Sigmoid colon (tissue), 7 donors: ENCODE results near the gene AUTS2. TPM values are rescaled to one million over a fixed set of nuclear protein-coding genes. Genes with fewer than 3 reads are reported as not detected.

Experiments
- DNase-seq: peaks from one replicate; pipeline ENCODE4 v3.0.0-alpha.2; 2019
- H3K27ac ChIP-seq, 4 donors: fragments of 200-600 bp; sonication (generic); one replicate each; pipeline ENCODE4 v1.5.1; 2016 to 2019; ENCODE audit warnings: mild to moderate bottlenecking in 1 of 4
- H3K27me3 ChIP-seq, 3 donors: fragments of 200-600 bp; sonication (generic); one replicate each; pipeline ENCODE4 v1.5.1; 2019; ENCODE audit warnings: mild to moderate bottlenecking in 1 of 3
- H3K36me3 ChIP-seq, 4 donors: fragments of 200-600 bp; sonication (generic); one replicate each; pipeline ENCODE4 v1.5.1; 2016 to 2019
- H3K4me1 ChIP-seq, 4 donors: fragments of 200-600 bp; sonication (generic); one replicate each; pipeline ENCODE4 v1.5.1; 2017 to 2019
- H3K4me3 ChIP-seq, 4 donors: fragments of 200-600 bp; sonication (generic); one replicate each; pipeline ENCODE4 v1.5.1; 2017 to 2019; ENCODE audit warnings: mild to moderate bottlenecking in 2 of 4, moderate library complexity in 1 of 4
- H3K9me3 ChIP-seq, 4 donors: fragments of 200-600 bp in 3 of 4; sonication (generic) in 3 of 4; one replicate each; pipeline versions ENCODE4 v1.5.1 to v1.6.1; 2013 to 2019
- EP300 ChIP-seq, 4 donors: sonication (generic); formaldehyde crosslinking; IDR thresholded peaks; one replicate each; pipeline ENCODE4 v1.6.1; 2017; ENCODE audit warnings: antibody characterized with exemption in 4 of 4
- POLR2A ChIP-seq, 2 donors: fragments of 450-650 bp; IDR thresholded peaks; one replicate each; pipeline ENCODE4 v1.6.1; 2016; ENCODE audit warnings: antibody characterized with exemption in 2 of 2, mild to moderate bottlenecking in 2 of 2, moderate library complexity in 2 of 2
- POLR2AphosphoS5 ChIP-seq, 4 donors: sonication (generic); formaldehyde crosslinking; IDR thresholded peaks; one replicate each; pipeline ENCODE4 v1.6.1; 2017; ENCODE audit warnings: antibody characterized with exemption in 4 of 4
- WGBS, 2 donors: extraction: QIAGEN DNeasy Blood & Tissue Kit; methylation state at CpG; one replicate each; pipeline ENCODE4 v1.1.7; 2013; 5-methylcytosine and 5-hydroxymethylcytosine counted together
- intact Hi-C: fragments of 100-400 bp; cut with DNase I; formaldehyde crosslinking; loops from one replicate; pipeline ENCODE4 v1.15.1; 2023
- polyA plus RNA-seq, 3 donors: library from polyadenylated mRNA; stranded (reverse); fragments of 200-250 nt; gene quantifications; one replicate each; pipeline ENCODE4 v1.2.3, GENCODE V29; 2013
- total RNA-seq, 4 donors: library from RNA; depleted of rRNA; stranded (reverse); fragments of >200 nt; gene quantifications; one replicate each; pipeline ENCODE4 v1.1.0, GENCODE V29; 2016
- TF ChIP-seq, protein P1 (sequence below), 4 experiments: fragments of 450-650 bp in 3 of 4; fragments of 200-600 bp in 1 of 4; IDR thresholded peaks; one replicate each; pipeline ENCODE4 v1.5.1; 2016 to 2019; ENCODE audit warnings: antibody characterized with exemption in 4 of 4, mild to moderate bottlenecking in 3 of 4, moderate library complexity in 2 of 4
- donor health status: healthy with polysubstance abuse.
- donor health status: Bipolar disorder and iron deficiency.
- donor health status: healthy.

The AUTS2 gene
- total and polyA plus RNA-seq, 7 donors: 3.6 to 55.7 (median 25.5) TPM

DNA sequence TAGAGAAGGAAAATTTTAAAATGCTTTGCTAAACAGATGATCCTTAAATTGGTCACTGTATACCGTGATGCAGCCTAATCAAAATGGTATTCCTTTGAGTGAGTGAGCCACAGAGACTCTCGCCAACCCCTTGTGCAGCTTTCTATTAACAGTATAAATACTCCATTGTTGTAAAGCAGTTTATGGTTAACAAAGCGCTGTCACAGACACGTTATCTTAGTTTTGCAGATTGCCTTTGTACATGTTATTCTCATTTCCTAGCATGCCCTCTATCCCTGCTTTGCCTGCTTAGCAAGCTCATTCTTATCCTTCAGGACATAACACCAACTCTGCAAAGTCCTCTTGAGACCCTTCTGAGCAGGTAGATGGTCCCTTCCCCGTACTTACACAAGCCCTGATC lies 694.4 kb downstream of the AUTS2 start:
- no peak for DNase-seq
- no peaks in the 10 kb centered on the region for H3K27me3 ChIP-seq
- no peak overlapping the region for H3K4me3 ChIP-seq
- TF ChIP-seq, protein P1, sequence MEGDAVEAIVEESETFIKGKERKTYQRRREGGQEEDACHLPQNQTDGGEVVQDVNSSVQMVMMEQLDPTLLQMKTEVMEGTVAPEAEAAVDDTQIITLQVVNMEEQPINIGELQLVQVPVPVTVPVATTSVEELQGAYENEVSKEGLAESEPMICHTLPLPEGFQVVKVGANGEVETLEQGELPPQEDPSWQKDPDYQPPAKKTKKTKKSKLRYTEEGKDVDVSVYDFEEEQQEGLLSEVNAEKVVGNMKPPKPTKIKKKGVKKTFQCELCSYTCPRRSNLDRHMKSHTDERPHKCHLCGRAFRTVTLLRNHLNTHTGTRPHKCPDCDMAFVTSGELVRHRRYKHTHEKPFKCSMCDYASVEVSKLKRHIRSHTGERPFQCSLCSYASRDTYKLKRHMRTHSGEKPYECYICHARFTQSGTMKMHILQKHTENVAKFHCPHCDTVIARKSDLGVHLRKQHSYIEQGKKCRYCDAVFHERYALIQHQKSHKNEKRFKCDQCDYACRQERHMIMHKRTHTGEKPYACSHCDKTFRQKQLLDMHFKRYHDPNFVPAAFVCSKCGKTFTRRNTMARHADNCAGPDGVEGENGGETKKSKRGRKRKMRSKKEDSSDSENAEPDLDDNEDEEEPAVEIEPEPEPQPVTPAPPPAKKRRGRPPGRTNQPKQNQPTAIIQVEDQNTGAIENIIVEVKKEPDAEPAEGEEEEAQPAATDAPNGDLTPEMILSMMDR (IDR thresholded peaks at IDR 0.05): no peak
- TF ChIP-seq POLR2A (IDR thresholded peaks at IDR 0.05) (no peak), EP300 (IDR thresholded peaks at IDR 0.05) (no peak), POLR2AphosphoS5 (IDR thresholded peaks at IDR 0.05) (no peak)
- H3K9me3 ChIP-seq: no peaks in the 10 kb centered on the region
- H3K36me3 ChIP-seq: no peaks in the 10 kb centered on the region
- intact Hi-C loops: no loop called here
- no peak overlapping the region for H3K27ac ChIP-seq
- 21 to 73% methylated on average over 5 of the region's 5 CpGs for WGBS, 2 donors
- no peaks in the 10 kb centered on the region for H3K4me1 ChIP-seq

- no peaks in the 10 kb centered on the region for H3K27me3 ChIP-seq
- no peak for DNase-seq
- no peaks in the 10 kb centered on the region for H3K36me3 ChIP-seq
- WGBS, 2 donors: 89 to 91% methylated on average over 9 of the region's 9 CpGs
- no peak for TF ChIP-seq POLR2A (IDR thresholded peaks at IDR 0.05)
- TF ChIP-seq POLR2AphosphoS5 (IDR thresholded peaks at IDR 0.05): no peak
- TF ChIP-seq, protein P1 (IDR thresholded peaks at IDR 0.05): no peak
- no peak for TF ChIP-seq EP300 (IDR thresholded peaks at IDR 0.05)
- H3K4me1 ChIP-seq: no peaks in the 10 kb centered on the region
- no peak overlapping the region for H3K27ac ChIP-seq
- H3K9me3 ChIP-seq: no peaks in the 10 kb centered on the region
- no peak overlapping the region for H3K4me3 ChIP-seq
- intact Hi-C loops: no loop called here
Measured at GRCh38 chr7:70294211-70294911, 696.1 kb downstream of the AUTS2 start.

DNA sequence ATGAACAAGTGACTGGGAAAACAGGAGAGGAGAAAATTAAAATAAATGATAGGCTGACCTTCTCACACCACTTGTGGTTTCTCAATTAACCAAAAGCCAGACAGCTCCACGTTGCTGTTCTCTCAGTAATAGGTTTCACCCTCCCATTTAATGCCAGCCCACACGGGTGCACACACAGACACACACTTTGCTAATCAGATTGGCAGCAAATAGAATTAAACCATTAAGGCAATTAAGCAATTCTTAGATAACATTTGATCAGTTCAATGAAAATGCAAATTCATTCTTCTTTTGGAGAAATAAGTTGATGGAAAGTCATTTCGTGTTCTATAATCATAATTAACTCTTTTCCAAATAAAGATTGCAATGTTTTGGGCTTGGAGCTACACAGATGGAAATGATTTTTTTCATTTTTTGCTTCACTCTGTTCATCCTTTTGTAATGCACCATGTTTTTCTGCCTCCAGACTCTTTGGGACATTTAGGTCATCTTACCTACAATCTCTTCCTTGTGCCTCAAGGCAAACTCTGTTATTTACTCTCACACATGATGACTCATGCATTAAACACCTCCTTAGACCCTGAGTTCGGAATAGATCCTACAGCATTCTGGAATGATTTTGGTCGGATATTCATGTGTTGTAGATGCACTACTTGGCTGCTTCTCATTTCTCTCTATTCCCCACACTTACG lies 700.7 kb downstream of the AUTS2 start:
- no peak for DNase-seq
- Histone ChIP-seq H3K9me3 (no peaks in the 10 kb centered on the region), H3K27ac (no peak overlapping the region), H3K4me1 (no peaks in the 10 kb centered on the region), H3K27me3 (no peaks in the 10 kb centered on the region), H3K4me3 (no peak overlapping the region), H3K36me3 (no peaks in the 10 kb centered on the region)
- TF ChIP-seq EP300 (IDR thresholded peaks at IDR 0.05) (no peak), POLR2A (IDR thresholded peaks at IDR 0.05) (no peak), POLR2AphosphoS5 (IDR thresholded peaks at IDR 0.05) (no peak)
- TF ChIP-seq, protein P1 (IDR thresholded peaks at IDR 0.05): no peak
- intact Hi-C loops: no loop called here
- 78 to 84% methylated on average over 6 of the region's 6 CpGs for WGBS, 2 donors

DNA sequence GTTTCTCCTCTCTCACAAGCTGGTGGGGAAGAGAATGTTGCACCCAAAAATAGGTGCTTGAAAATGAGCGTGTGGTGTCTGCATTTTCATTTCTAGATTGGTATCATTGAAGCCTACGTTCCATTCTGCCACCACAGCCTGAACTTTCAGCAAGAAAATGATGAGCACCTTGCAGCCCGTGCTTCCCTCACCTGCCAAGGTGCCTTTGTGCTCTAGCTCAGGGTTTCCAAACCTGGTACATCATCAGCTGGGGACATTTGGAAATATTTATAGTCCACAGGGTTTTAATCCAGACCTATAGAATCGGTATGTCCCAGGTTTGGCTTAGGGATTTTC lies 701.2 kb downstream of the AUTS2 start:
- 90 to 92% methylated on average over 4 of the region's 4 CpGs for WGBS, 2 donors
- intact Hi-C loops: no loop called here
- no peaks in the 10 kb centered on the region for H3K27me3 ChIP-seq
- H3K4me3 ChIP-seq: no peak overlapping the region
- TF ChIP-seq EP300 (IDR thresholded peaks at IDR 0.05): no peak
- TF ChIP-seq, protein P1 (IDR thresholded peaks at IDR 0.05): no peak
- TF ChIP-seq POLR2A (IDR thresholded peaks at IDR 0.05): no peak
- no peak for TF ChIP-seq POLR2AphosphoS5 (IDR thresholded peaks at IDR 0.05)
- no peaks in the 10 kb centered on the region for H3K36me3 ChIP-seq
- H3K27ac ChIP-seq: no peak overlapping the region
- DNase-seq: no peak
- no peaks in the 10 kb centered on the region for H3K4me1 ChIP-seq
- H3K9me3 ChIP-seq: no peaks in the 10 kb centered on the region
